Measurements from ENCODE around the gene ATP9B. TPM values are rescaled to one million over a fixed set of nuclear protein-coding genes. Genes with fewer than 3 reads are reported as not detected.

The ATP9B gene
- total and polyA plus RNA-seq, 2 donors: 14.9 to 19.3 TPM

DNA sequence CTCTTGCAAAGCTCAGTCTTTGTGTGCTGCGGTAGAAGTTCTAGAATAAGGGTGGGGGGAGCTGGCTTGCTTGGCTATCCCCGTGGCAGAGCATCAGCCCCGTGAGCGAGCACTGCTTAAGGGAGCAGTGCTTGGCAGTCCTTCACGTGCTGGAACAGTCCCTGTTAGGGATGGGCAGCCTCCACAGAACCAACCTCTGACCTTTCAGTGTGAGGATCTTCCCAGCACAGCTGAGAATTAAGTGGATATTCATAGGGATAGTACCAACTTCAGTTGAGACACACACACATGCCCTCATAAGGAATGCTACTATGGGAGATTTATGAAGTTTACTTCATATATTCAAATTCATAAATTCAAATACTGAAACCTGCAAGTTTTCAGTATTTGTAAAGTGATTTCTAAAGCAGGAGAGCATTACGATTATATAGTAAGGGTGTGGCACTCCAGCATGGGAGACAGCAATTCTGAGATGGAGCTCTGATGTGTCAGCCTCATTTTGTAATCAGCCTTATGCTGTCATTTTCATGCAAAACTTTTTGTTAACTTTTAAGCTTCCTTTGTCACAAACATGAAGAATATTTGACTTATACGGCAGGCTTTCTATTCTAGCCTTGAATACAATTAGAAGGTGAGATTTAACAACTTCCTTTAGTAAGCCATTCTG lies 39.5 kb downstream of the ATP9B start:
- Histone ChIP-seq H3K36me3 (ENCODE audit: control insufficient read depth in 2 of 2, insufficient read depth in 2 of 2, low read length in 1 of 2) (peaks cover 0 to 6% of the 10 kb centered on the region in 2 donors), H3K27ac (ENCODE audit: low read depth in 1 of 2, low read length in 1 of 2) (no peak overlapping the region), H3K4me3 (ENCODE audit: low read length in 2 of 2) (no peak overlapping the region), H3K9me3 (ENCODE audit: control insufficient read depth in 2 of 2, insufficient read depth in 1 of 2, low read length in 1 of 2) (no peaks in the 10 kb centered on the region), H3K4me1 (ENCODE audit: control insufficient read depth in 2 of 2, insufficient read depth in 2 of 2, low read length in 2 of 2) (no peaks in the 10 kb centered on the region), H3K27me3 (ENCODE audit: control insufficient read depth in 2 of 2, insufficient read depth in 1 of 2, low read length in 1 of 2) (no peaks in the 10 kb centered on the region)
- 95% methylated on average over 7 of the region's 7 CpGs for WGBS
- DNase-seq (ENCODE audit: low read depth in 6 of 9, low spot score in 9 of 9): no peak

DNA sequence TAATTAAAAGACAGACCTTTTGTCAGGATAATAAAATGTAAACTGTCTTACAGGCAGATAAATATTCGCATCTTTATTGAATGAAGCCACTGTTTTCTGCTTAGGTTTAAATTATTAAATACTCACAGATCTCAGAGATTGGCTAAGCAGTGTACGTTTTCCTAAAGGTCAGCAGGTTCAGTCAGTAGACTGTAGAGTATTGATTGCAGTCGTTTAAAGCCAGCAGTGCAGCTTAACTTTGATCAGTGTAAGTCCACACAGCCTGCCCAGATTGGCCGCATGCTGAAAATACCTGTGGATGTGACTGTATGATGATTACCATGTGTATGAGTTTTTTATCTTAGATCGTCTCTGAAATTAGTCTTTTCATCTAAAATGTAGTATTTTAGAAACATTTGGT lies 42.3 kb downstream of the ATP9B start:
- no peak overlapping the region for H3K4me3 ChIP-seq (ENCODE audit: low read length in 2 of 2)
- no peak overlapping the region for H3K27ac ChIP-seq (ENCODE audit: low read depth in 1 of 2, low read length in 1 of 2)
- DNase-seq (ENCODE audit: low read depth in 6 of 9, low spot score in 9 of 9): no peak
- peaks cover 0 to 4% of the 10 kb centered on the region in 2 donors for H3K9me3 ChIP-seq (ENCODE audit: control insufficient read depth in 2 of 2, insufficient read depth in 1 of 2, low read length in 1 of 2)
- no peaks in the 10 kb centered on the region for H3K4me1 ChIP-seq (ENCODE audit: control insufficient read depth in 2 of 2, insufficient read depth in 2 of 2, low read length in 2 of 2)
- peaks cover 2 to 15% of the 10 kb centered on the region in 2 donors for H3K36me3 ChIP-seq (ENCODE audit: control insufficient read depth in 2 of 2, insufficient read depth in 2 of 2, low read length in 1 of 2)
- H3K27me3 ChIP-seq (ENCODE audit: control insufficient read depth in 2 of 2, insufficient read depth in 1 of 2, low read length in 1 of 2): no peaks in the 10 kb centered on the region
- WGBS: 98% methylated on average over 5 of the region's 5 CpGs

DNA sequence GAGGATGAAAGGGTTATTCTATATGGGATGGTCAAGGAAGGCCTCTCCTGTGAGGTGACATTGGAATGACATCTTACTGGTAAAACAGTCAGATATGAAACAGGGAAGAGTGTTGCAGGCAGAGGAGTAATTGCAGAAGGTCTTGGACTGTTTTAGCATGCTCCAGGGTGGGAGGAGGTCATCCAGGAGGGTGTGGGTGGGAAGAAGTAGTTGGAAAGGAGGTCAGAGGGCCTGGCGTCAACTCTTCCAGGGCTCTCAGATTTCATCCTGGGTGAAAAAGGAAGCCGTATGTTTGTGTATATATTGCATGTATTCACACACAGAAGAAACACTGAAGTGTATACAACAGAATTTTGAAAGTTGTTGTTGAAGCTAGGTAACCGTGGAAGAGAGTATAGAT lies 48.2 kb downstream of the ATP9B start:
- H3K27ac ChIP-seq (ENCODE audit: low read depth in 1 of 2, low read length in 1 of 2): no peak overlapping the region
- H3K27me3 ChIP-seq (ENCODE audit: control insufficient read depth in 2 of 2, insufficient read depth in 1 of 2, low read length in 1 of 2): no peaks in the 10 kb centered on the region
- no peaks in the 10 kb centered on the region for H3K4me1 ChIP-seq (ENCODE audit: control insufficient read depth in 2 of 2, insufficient read depth in 2 of 2, low read length in 2 of 2)
- H3K9me3 ChIP-seq (ENCODE audit: control insufficient read depth in 2 of 2, insufficient read depth in 1 of 2, low read length in 1 of 2): peaks cover 0 to 4% of the 10 kb centered on the region in 2 donors
- WGBS: 95% methylated on average over 3 of the region's 3 CpGs
- H3K4me3 ChIP-seq (ENCODE audit: low read length in 2 of 2): no peak overlapping the region
- DNase-seq (ENCODE audit: low read depth in 6 of 9, low spot score in 9 of 9): no peak
- peaks cover 2 to 13% of the 10 kb centered on the region in 2 donors for H3K36me3 ChIP-seq (ENCODE audit: control insufficient read depth in 2 of 2, insufficient read depth in 2 of 2, low read length in 1 of 2)

- Histone ChIP-seq H3K27me3 (ENCODE audit: control insufficient read depth in 2 of 2, insufficient read depth in 1 of 2, low read length in 1 of 2) (no peaks in the 10 kb centered on the region), H3K9me3 (ENCODE audit: control insufficient read depth in 2 of 2, insufficient read depth in 1 of 2, low read length in 1 of 2) (peaks cover 0 to 4% of the 10 kb centered on the region in 2 donors), H3K4me3 (ENCODE audit: low read length in 2 of 2) (no peak overlapping the region), H3K36me3 (ENCODE audit: control insufficient read depth in 2 of 2, insufficient read depth in 2 of 2, low read length in 1 of 2) (peaks cover 2 to 13% of the 10 kb centered on the region in 2 donors), H3K4me1 (ENCODE audit: control insufficient read depth in 2 of 2, insufficient read depth in 2 of 2, low read length in 2 of 2) (no peaks in the 10 kb centered on the region), H3K27ac (ENCODE audit: low read depth in 1 of 2, low read length in 1 of 2) (no peak overlapping the region)
- 95% methylated on average over 1 of the region's 1 CpG for WGBS
- no peak for DNase-seq (ENCODE audit: low read depth in 6 of 9, low spot score in 9 of 9)
Measured at GRCh38 chr18:79117788-79118187, 48.6 kb downstream of the ATP9B start.

DNA sequence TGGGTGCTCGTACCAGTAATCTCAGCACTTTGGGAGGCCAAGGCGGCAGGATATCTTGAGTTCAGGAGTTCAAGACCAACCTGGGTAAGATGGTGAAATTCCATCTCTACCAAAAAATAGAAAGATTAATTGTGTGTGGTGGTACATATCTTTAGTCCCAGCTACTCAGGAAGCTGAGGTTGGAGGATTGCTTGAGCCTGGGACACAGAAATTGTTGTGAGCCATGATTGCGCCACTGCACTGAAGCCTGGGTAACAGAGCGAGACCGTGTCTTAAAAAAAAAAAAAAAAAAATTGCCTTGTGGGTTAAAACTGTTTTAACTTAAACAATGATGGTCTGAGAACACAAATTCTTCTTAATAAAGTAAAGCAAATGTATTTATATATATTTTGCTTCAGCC lies 49.6 kb downstream of the ATP9B start:
- H3K27ac ChIP-seq (ENCODE audit: low read depth in 1 of 2, low read length in 1 of 2): no peak overlapping the region
- peaks cover 0 to 4% of the 10 kb centered on the region in 2 donors for H3K9me3 ChIP-seq (ENCODE audit: control insufficient read depth in 2 of 2, insufficient read depth in 1 of 2, low read length in 1 of 2)
- WGBS: 98% methylated on average over 5 of the region's 5 CpGs
- no peak for DNase-seq (ENCODE audit: low read depth in 6 of 9, low spot score in 9 of 9)
- no peaks in the 10 kb centered on the region for H3K27me3 ChIP-seq (ENCODE audit: control insufficient read depth in 2 of 2, insufficient read depth in 1 of 2, low read length in 1 of 2)
- H3K4me1 ChIP-seq (ENCODE audit: control insufficient read depth in 2 of 2, insufficient read depth in 2 of 2, low read length in 2 of 2): no peaks in the 10 kb centered on the region
- no peak overlapping the region for H3K4me3 ChIP-seq (ENCODE audit: low read length in 2 of 2)
- peaks cover 2 to 10% of the 10 kb centered on the region in 2 donors for H3K36me3 ChIP-seq (ENCODE audit: control insufficient read depth in 2 of 2, insufficient read depth in 2 of 2, low read length in 1 of 2)

GRCh38 chr18:79121746-79122474 lies 52.7 kb downstream of the ATP9B start:
- H3K36me3 ChIP-seq (ENCODE audit: control insufficient read depth in 2 of 2, insufficient read depth in 2 of 2, low read length in 1 of 2): peaks cover 2 to 3% of the 10 kb centered on the region in 2 donors
- no peak overlapping the region for H3K27ac ChIP-seq (ENCODE audit: low read depth in 1 of 2, low read length in 1 of 2)
- H3K9me3 ChIP-seq (ENCODE audit: control insufficient read depth in 2 of 2, insufficient read depth in 1 of 2, low read length in 1 of 2): no peaks in the 10 kb centered on the region
- H3K27me3 ChIP-seq (ENCODE audit: control insufficient read depth in 2 of 2, insufficient read depth in 1 of 2, low read length in 1 of 2): no peaks in the 10 kb centered on the region
- no peak for DNase-seq (ENCODE audit: low read depth in 6 of 9, low spot score in 9 of 9)
- no peaks in the 10 kb centered on the region for H3K4me1 ChIP-seq (ENCODE audit: control insufficient read depth in 2 of 2, insufficient read depth in 2 of 2, low read length in 2 of 2)
- 96% methylated on average over 2 of the region's 2 CpGs for WGBS
- no peak overlapping the region for H3K4me3 ChIP-seq (ENCODE audit: low read length in 2 of 2)

- H3K9me3 ChIP-seq (ENCODE audit: control insufficient read depth in 2 of 2, insufficient read depth in 1 of 2, low read length in 1 of 2): no peaks in the 10 kb centered on the region
- no peak overlapping the region for H3K27ac ChIP-seq (ENCODE audit: low read depth in 1 of 2, low read length in 1 of 2)
- H3K4me1 ChIP-seq (ENCODE audit: control insufficient read depth in 2 of 2, insufficient read depth in 2 of 2, low read length in 2 of 2): no peaks in the 10 kb centered on the region
- no peak overlapping the region for H3K4me3 ChIP-seq (ENCODE audit: low read length in 2 of 2)
- no peak for DNase-seq (ENCODE audit: low read depth in 6 of 9, low spot score in 9 of 9)
- H3K36me3 ChIP-seq (ENCODE audit: control insufficient read depth in 2 of 2, insufficient read depth in 2 of 2, low read length in 1 of 2): peaks cover 3 to 10% of the 10 kb centered on the region in 2 donors
- WGBS: 66% methylated on average over 2 of the region's 2 CpGs
- H3K27me3 ChIP-seq (ENCODE audit: control insufficient read depth in 2 of 2, insufficient read depth in 1 of 2, low read length in 1 of 2): no peaks in the 10 kb centered on the region
Measured at GRCh38 chr18:79123948-79124347, 54.8 kb downstream of the ATP9B start.

GRCh38 chr18:79129120-79129519 lies 59.9 kb downstream of the ATP9B start:
- no peak for DNase-seq (ENCODE audit: low read depth in 6 of 9, low spot score in 9 of 9)
- Histone ChIP-seq H3K4me3 (ENCODE audit: low read length in 2 of 2) (no peak overlapping the region), H3K36me3 (ENCODE audit: control insufficient read depth in 2 of 2, insufficient read depth in 2 of 2, low read length in 1 of 2) (peaks cover 7 to 17% of the 10 kb centered on the region in 2 donors), H3K27me3 (ENCODE audit: control insufficient read depth in 2 of 2, insufficient read depth in 1 of 2, low read length in 1 of 2) (no peaks in the 10 kb centered on the region), H3K4me1 (ENCODE audit: control insufficient read depth in 2 of 2, insufficient read depth in 2 of 2, low read length in 2 of 2) (no peaks in the 10 kb centered on the region), H3K27ac (ENCODE audit: low read depth in 1 of 2, low read length in 1 of 2) (no peak overlapping the region), H3K9me3 (ENCODE audit: control insufficient read depth in 2 of 2, insufficient read depth in 1 of 2, low read length in 1 of 2) (no peaks in the 10 kb centered on the region)
- WGBS: 96% methylated on average over 3 of the region's 3 CpGs

DNA sequence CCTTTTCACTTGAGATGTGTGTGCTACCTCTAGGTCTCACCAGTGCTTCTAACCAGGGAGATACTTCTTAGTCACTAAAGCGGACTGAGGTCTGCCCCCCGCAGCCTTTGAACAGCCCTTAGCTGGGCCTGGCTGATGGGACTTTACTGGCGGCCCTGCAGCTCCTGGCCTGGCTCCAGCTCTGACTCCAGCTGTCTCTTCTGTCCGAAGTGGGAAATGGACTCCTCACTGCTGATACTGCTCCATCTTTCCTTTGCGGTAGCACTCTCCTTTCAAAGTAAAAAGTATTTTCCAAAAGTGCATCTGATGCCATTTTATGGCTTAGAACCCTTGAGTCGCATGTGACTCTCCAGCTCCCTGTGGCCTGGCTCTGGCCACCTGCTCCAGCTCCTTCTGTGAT lies 64.5 kb downstream of the ATP9B start:
- no peaks in the 10 kb centered on the region for H3K27me3 ChIP-seq (ENCODE audit: control insufficient read depth in 2 of 2, insufficient read depth in 1 of 2, low read length in 1 of 2)
- no peaks in the 10 kb centered on the region for H3K4me1 ChIP-seq (ENCODE audit: control insufficient read depth in 2 of 2, insufficient read depth in 2 of 2, low read length in 2 of 2)
- 92% methylated on average over 6 of the region's 6 CpGs for WGBS
- no peaks in the 10 kb centered on the region for H3K9me3 ChIP-seq (ENCODE audit: control insufficient read depth in 2 of 2, insufficient read depth in 1 of 2, low read length in 1 of 2)
- H3K27ac ChIP-seq (ENCODE audit: low read depth in 1 of 2, low read length in 1 of 2): no peak overlapping the region
- no peak for DNase-seq (ENCODE audit: low read depth in 6 of 9, low spot score in 9 of 9)
- H3K4me3 ChIP-seq (ENCODE audit: low read length in 2 of 2): no peak overlapping the region
- H3K36me3 ChIP-seq (ENCODE audit: control insufficient read depth in 2 of 2, insufficient read depth in 2 of 2, low read length in 1 of 2): peaks cover 8 to 10% of the 10 kb centered on the region in 2 donors
